HG03095 (cell line): ENCODE measurements around the gene DLK1.

Experiments used
- ATAC-seq: cut with Tn5 transposase; IDR thresholded peaks from one replicate; pipeline ENCODE4 v1.9.1; 2021; ENCODE audit warnings: moderate library complexity; ENCODE audit not compliant: unreplicated experiment

Gene DLK1

DNA sequence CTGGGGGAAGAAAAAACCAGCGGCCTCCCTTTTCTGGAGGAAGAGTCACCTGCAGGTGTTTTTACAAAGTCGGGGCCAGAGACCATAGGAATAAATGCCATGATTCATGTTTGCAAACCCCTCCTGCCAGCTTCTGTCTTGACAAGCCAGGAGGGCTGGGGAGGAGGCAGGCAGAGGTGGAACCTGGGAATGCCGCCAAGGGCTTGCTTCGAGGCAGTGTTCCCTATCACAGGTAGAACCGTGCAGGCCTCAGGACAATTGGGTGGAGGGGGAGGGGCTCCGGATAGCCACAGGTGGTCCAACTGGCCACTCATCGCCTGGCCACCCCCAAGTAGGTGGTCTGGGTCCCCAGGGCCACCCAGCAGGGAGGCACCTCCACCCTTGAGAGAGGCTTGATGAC lies 14.2 kb upstream of the DLK1 start:
- ATAC-seq, result no peak

DNA sequence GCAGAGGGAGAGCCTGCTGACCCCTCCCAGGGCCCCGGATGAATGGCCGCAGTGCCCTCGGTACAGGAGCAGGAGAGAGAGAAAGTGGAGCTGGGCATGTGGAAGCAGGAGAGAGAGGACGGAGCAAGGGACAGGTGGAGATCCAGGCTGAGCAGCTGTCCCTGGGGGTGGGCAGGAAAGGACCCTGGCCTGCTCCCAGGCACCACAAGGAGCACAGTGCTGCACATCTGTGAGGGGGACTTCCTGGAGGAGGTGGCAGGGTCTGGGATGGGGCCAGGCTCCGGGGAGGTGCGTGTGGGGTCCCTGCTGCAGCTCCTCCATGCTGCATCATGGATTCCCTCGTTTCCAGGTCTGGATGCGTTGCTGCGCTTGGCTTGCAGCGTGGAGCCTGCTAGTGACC lies 13.0 kb upstream of the DLK1 start:
- no peak for ATAC-seq

DNA sequence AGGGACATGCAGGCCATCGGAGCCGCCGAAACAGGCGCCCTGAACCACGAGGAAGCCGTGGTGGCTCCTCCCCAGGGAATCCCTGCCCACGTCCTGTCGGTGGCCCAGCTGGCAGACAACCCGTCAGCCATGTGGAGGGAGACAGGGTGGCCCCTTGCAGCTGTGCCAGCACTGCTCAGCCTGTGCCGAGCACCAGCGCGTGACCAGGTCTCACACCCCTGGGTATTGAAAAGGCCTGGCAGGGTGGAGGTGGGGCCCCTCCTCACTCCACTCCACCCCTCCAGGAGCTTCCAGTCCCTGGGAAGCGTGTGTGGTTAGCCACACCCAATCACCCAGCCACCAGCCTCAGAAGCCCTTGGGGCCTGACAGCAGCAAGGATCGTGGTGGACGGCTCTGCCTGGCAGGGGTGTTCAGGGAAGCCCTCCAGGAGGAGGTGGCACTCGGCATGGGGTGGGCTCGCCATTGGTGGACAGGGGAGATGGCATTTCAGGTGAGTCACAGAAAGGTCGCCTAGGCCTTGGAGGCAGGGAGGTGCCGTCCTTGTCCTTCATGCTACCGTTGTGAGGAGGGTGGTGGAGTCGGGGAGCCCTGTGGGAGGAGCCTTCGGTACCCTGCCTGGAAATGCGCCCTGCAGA lies 12.3 kb upstream of the DLK1 start:
- ATAC-seq, result no peak

DNA sequence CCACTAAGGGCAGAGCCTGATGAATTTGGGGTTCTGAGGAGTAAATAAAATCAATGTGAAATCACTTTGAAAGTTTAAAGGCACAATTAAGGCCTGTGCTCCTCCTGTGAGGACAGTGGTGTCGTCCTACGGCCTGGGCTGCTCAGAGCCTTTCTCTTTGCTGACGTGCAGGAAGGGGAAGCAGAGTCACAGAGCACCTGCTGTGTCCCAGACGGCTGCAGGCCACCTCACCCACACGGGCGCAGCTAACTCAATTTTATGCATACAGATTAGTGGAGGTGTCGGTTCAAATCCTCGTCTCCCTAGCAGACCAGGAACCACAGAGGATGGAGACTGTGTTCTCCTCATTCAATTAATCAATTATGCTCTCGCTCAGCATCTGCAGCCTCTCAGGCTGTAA lies 11.4 kb upstream of the DLK1 start:
- no peak for ATAC-seq

DNA sequence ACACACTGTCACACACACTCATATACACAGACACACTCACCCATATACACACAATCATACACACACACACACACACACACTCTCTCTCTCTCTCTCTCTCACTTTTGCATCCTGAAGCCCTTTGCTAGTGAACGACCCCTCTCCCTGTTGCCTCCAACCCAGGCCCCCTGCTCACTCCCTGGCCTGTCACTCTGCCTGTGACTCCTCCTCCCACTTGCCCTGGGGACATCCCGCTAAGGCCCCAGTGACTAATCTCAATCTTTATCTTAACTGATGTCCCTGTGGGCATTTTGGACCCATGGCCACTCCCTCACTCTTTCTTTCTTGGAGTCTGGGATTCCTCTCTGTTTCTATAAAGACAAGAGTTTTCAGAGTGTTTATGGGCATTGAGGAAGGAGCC lies 10.9 kb upstream of the DLK1 start:
- ATAC-seq, result no peak

DNA sequence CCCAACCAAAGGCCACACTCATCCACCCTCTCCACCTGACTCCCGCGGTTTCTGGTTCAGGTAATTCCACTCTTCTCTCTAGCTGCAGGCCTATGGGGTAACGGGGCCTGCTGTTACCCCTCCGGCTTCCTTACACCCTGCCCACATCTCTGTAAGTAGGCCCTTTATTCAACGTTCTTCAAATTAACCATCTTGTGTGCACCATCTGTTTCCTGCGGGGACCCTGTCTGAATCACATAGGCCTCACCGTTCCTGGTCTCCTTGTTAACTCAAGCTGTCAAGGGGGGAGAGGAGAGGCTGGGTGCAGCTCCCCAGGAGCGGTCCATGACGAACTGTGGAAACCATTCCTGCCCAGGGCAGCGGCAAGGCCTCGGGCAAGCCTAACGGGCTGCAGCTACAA lies 9.3 kb upstream of the DLK1 start:
- no peak for ATAC-seq

DNA sequence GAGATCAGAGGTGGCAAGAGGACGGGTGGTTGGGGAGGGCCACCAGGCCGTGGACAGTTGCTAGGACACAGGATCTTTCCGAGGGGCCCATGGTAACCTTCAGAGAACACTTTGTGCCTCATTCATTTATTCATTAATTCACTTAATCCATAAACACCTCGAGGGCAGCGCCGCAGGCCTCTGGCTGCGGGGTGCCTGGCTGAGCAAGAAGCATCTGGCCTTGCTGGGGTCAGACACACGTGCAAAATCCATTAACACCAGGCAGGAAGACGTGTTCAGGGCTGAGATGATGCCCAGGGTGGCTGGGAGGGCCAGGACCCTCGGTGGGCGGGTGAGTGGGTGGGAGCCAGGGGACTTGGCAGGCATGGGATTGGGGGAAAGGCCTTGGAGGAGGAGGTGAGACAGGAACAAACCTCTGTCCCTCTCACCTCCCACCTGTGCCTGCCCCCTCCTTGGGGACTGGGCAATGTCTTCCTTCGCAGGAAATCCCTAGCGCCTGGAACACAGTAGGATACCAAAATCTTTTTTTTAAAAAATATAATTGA lies 6.6 kb upstream of the DLK1 start:
- ATAC-seq, result no peak

DNA sequence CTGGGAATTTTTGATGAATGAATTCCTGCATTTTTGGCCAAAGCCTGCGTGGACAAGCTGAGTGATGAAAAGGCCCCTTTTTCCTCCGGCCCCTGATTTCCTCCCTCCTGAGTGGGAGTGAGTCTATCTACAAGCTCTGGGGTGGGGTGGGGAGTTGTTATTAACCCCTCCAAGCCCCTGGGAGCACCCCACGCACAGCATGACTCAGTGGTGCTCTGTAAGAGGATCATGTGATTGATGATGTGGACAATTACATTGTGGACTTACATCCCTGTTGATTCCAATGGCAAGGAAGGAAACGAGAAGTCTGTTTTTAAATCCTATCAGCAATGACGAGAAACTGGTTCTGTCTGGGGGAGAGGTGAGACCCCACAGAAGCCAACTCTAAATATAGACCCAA lies 5.1 kb upstream of the DLK1 start:
- no peak for ATAC-seq

DNA sequence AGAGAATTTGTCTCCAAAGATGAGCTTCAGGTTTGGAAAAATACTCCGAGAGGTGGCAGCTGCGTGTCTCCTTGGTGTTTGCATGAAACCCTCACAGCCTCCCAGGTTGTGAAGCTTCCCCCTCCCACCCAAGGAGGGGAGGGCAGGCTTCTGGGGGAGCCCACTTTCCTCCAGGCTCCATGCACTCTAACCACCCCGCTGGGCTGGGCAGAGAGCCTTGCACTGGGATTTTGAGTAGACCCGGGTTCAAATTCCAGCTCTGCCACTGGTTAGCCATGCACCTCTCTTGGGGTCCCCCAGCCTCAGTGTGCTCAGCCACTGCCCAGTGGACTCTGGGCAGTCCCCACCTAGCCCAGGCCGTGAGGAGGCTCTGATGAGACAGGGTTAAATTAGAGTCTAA lies 4.3 kb upstream of the DLK1 start:
- ATAC-seq, result no peak

DNA sequence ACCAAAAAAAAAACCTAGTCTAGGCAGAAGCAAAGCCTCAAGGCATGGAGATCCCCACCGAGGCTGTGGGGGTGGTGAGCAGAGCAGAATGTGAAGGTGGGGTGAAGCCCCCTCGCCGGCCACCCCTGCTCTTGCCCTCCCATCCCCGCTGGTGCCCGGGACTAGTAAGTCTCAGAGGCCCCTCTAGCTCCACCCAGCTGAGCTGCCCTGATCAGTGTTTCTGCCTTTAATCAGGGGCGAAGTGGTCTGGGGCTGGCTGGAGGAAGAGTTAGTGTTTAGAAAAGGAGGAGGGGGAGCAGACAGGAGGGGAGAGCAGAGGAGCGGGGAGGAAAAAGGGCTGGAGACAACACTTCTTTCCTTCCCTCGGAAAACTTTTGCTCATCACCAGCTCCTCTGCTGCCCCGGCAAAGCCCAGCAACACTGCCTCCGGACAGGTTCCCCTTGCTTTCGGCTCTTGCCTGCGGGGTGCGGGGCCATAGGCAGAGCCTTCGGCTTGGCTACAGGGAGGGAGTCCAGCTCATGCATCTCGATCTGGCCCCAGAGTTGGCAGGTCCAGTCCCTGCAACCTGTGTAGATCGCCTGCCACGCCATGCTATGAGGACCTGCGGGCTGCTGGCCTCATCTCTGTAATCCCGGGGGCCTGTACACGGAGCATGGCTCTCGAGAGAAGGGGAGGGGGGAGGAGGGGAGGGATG lies 3.4 kb upstream of the DLK1 start:
- ATAC-seq, result no peak

DNA sequence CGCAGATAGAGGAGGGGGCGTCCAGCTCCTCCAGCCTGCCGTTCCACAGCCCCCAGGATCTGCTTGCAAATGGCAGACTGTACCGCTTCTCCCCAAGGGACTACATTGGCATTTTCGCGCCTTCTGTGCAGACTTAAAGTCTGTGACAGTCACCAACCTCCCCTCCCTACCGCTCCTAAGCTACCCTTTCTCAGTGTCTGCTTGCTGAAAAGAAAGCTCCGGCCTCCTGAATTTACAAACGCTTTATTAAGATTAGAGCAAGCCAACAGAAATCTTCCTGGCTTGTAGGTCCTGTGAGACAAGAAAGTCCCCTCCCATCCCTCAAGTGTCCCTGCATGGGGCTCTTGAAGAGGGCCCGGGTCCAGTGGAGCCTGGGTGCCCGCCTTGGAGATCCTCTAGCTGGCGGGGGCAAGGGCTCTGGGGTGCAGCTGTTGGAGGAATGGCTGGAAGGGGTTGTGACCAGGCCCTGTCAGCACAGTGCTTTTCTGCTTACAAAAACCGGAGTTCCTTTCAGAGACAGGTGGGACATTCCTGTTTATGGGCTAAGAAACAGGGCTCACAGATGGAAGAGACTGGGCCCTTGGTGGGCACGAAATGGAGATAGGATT lies 2.8 kb upstream of the DLK1 start:
- ATAC-seq, result no peak

DNA sequence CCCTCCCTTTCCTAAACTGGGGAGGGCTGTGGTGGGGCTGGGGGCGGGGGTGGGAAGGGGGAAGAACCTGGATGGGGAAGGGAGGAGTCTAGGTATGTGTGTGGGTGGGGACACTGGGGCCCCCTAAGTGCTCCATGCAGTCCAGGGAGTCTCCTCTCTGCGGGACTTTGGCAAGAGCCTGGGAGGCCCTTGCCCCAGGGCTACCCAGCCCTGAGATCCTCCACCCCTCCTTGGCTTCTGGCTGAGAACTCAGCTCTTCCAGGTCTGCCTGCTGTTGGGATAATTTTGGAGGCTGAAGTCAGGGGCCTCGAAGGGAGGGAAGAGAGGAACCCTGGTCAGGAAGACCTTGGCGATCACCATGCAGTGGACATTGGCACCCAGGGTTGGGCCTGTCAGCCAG lies 2.2 kb upstream of the DLK1 start:
- no peak for ATAC-seq

DNA sequence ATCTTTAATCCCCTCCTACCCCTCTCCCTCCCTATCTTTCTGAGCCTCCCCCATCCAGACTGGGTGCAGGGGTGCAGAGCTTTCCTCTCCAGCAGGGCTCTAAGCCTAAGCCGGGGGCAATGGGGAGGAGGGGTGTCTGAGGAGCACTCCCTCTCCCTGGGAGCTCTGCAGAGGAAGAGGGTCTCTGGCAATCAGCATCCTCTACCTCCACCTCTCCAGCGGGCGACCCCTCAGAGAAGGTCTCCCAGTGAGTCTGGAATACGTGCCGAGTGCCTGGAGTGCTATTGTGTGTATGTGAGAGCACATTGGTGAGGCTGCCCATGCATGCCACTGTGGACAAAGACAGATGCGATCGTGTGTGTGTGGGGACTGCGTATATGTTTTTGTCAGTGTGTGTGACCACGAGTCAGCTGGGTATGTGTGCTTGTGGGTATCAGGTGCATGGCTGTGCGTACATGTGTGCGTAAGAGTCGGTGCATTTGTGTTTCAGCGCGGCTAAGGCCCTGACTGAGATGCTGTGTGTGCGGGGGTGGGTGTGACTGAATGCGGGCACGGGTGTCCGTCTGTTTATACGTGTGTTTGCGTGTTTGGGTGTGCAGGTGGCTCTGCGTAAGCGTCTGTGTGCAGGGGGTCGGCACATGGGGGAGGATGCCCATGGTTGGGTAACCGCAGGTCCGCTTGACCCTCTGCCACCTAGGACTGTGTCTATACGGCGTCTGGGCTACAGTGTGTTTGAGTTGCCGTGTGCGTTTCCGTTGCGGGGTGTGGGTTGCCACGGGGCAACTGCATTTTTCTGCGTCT lies 905 bp upstream of the DLK1 start:
- no peak for ATAC-seq

DNA sequence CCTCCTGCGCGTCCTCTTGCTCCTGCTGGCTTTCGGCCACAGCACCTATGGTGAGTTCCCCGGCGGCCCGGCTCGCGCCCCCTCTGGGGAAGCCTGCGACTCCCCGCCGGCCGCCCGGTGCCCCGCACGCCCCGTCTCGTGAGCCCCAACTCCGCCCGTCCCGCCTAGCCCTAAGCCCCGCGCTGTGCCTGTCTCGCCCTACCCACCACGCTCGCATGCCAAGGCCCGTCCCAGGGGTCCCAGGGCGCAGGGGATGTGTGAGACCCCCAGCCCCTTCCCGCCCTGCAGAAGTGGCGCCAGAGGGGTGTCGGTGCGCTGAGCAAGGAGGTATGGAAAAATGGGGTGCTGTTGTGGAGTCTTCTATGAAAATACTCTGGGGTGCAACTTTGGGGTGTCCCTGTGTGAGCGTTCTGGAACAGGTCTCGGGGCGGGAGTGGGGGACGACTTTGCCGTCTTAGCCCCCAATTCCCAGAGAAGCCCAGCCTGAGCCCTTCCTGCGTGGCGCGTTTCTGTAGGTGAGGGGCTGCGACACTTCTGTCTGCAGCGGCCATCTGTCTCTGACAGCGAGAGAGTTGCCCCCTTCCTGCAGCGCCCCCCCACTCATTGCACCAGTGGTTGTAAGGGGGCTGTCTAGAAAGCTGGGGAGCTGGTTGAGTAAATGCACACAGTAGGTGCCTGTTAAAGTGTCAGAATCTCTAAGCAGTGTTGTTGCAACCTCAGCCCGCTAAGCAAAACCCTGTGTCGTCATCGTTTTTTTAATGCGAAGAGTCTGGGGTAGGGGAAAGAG lies 587 bp downstream of the DLK1 start:
- ATAC-seq, result no peak

DNA sequence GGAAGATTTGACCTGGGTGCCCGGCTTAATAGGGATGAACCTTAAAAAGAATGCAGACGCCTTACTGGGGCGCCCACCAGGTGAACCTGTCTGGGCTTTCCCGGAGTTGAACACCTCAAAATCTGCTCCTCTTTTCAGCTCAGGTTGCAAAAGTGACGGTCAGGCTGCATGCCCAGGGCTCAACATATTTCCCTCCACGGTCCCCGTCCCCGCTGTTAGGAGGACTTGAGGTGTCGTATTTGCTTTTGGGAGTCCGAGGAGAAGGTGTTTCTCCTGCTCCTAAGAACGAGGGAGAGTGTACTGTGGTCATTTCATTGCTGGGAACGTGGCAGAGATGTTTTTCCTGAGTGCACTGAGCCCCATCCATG lies 1.2 kb downstream of the DLK1 start:
- ATAC-seq, result no peak

DNA sequence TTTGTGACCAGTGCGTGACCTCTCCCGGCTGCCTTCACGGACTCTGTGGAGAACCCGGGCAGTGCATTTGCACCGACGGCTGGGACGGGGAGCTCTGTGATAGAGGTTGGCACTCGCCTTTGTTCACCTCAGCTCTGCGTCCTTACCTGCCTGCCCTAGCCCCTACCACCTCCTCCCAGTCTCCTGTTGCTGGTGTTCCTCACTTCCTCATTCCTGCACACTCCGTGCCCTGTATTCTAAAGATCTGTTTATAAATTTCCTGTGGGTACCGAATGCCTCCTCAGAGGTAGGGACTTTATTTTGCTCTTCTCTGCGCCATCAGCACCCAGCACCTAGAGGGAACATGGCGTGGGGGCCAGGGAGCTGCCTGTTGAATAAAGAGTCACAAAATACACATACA lies 2.3 kb downstream of the DLK1 start:
- no peak for ATAC-seq

DNA sequence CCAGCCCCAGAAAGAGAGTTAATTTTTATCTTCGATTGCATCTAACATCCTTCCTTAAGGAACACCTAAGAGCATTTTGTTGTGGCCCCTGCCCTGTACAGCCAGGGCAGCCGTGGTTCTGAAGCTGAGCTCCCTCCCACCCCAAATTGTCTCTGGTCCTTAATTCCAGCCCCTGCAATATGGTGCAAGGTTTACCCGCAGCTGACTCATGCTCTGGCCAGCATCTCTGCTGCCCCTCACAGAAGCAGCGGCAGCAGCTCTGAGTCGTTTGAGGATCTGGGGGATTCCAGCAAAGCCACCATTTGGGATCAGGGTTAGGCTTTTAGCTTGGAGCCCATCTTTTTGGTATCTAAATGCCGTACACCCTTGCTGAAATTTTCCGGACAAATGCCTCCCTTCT lies 3.3 kb downstream of the DLK1 start:
- no peak for ATAC-seq

DNA sequence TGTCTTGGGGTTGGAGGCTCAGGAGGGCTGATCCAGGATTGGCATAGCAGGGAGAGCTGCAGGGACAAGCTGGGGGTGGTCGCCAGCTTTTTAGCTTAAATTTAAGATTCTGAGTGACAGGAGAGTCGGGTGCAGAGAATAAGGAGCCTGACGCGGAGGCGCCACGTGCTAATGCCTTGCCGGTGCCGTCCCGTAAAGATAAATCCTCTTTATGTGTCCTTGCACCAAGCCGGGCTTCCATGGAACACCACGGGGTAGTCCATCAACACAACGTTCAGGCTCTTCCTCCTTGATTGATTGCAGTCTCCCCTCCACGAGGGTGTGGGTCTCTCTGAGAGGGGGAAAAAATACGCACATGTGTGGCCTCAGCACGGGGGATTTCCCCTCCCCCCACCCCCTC lies 3.9 kb downstream of the DLK1 start:
- ATAC-seq, result no peak

DNA sequence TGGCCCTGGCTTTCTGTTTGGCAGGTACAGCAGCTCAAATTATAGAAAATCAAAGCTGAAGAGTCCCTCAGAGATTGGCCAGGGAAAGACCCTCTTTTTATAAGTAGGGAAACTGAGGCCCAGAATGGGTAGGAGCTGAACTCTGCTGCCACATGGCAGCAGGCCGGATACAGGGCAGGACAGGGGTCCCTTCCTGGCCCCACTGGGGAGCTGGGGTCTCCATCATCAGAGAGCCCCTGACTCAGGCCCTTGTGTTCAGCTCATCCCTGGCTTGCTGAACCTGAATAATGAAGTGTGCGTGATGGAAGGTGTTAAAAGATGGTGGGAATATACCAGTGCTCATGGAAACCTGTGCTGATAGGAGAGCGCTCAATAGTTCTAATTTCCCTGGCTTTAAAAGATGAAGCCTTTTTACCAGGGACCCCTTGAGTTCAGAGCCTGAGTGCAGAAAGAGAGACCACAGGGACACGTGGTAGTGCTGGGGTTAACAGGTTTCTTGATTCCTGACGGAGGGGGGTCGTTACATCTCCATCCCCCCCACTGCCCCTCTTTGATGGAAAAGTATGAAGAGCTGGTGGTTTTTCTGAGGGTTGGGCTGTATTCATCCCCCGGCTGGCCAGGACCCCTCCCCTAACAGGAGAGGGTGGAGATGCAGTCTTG lies 4.4 kb downstream of the DLK1 start:
- no peak for ATAC-seq
